Common myeloid progenitor, CD34-positive (primary cell): Measurements from ENCODE around the gene OR4C6.

Source experiments
- CTCF ChIA-PET: fragments of 350-600 bp; sonication (Branson Sonifier 250); formaldehyde crosslinking; loops from one replicate; lab custom pipeline; 2021; ENCODE audit warnings: antibody characterized with exemption; lab: Charles Lee
- POLR2A ChIA-PET: fragments of 350-600 bp; sonication (Branson Sonifier 250); formaldehyde crosslinking; loops from one replicate; lab custom pipeline; 2021; ENCODE audit warnings: antibody characterized with exemption; lab: Charles Lee
- DNase-seq, 3 donors: peaks; one replicate each; pipeline versions ENCODE4 v3.0.0 to v3.0.0-alpha.2; 2013
- H3K27ac ChIP-seq, 2 experiments: 1 replicate in 1 of 2; 2 replicates in 1 of 2; pipeline ENCODE4 v1.7.0; 2013; ENCODE audit warnings: inconsistent platforms in 2 of 2, low read length in 2 of 2, mild to moderate bottlenecking in 2 of 2, low read depth in 1 of 2, moderate library complexity in 1 of 2; ENCODE audit not compliant: severe bottlenecking in 2 of 2, insufficient read depth in 1 of 2, poor library complexity in 1 of 2
- H3K27me3 ChIP-seq, 5 experiments: replicated peaks in 2 of 5; 1 replicate in 3 of 5; 2 replicates in 2 of 5; pipeline versions ENCODE4 v1.6.1 to v1.7.0; 2013; ENCODE audit warnings: low read length in 4 of 5, mild to moderate bottlenecking in 2 of 5, moderate library complexity in 2 of 5, inconsistent platforms in 1 of 5; ENCODE audit not compliant: insufficient read depth in 5 of 5, control insufficient read depth in 4 of 5
- H3K36me3 ChIP-seq, 4 experiments: 1 replicate in 2 of 4; 2 replicates in 2 of 4; pipeline versions ENCODE4 v1.6.1 to v1.7.0; 2013; ENCODE audit warnings: low read length in 3 of 4, control low read depth in 1 of 4, mild to moderate bottlenecking in 1 of 4; ENCODE audit not compliant: control insufficient read depth in 4 of 4, insufficient read depth in 4 of 4
- H3K4me1 ChIP-seq, 4 experiments: 1 replicate in 3 of 4; 2 replicates in 1 of 4; pipeline versions ENCODE4 v1.6.1 to v1.7.1; 2013; ENCODE audit warnings: low read length in 3 of 4, mild to moderate bottlenecking in 3 of 4, control low read depth in 1 of 4, inconsistent platforms in 1 of 4, moderate library complexity in 1 of 4; ENCODE audit not compliant: control insufficient read depth in 4 of 4, insufficient read depth in 4 of 4; ENCODE audit errors: control extremely low read depth in 1 of 4
- H3K4me3 ChIP-seq, 7 experiments: 1 replicate in 4 of 7; 2 replicates in 3 of 7; pipeline versions ENCODE4 v1.5.1 to v1.7.0; 2013; ENCODE audit warnings: mild to moderate bottlenecking in 7 of 7, low read length in 6 of 7, moderate library complexity in 6 of 7, inconsistent platforms in 2 of 7, low read depth in 2 of 7, control low read depth in 1 of 7; ENCODE audit not compliant: insufficient read depth in 4 of 7, control insufficient read depth in 1 of 7; ENCODE audit errors: extremely low read depth in 1 of 7
- H3K9me3 ChIP-seq, 5 experiments: 1 replicate in 4 of 5; 2 replicates in 1 of 5; pipeline versions ENCODE4 v1.6.1 to v1.7.1; 2013; ENCODE audit warnings: low read length in 4 of 5, mild to moderate bottlenecking in 2 of 5, inconsistent platforms in 1 of 5, low read depth in 1 of 5, moderate library complexity in 1 of 5; ENCODE audit not compliant: control insufficient read depth in 4 of 5, insufficient read depth in 2 of 5; ENCODE audit errors: control extremely low read depth in 1 of 5
- WGBS: methylation state at CpG from one replicate; pipeline ENCODE4 v1.1.5; 2013; ENCODE audit not compliant: insufficient coverage; 5-methylcytosine and 5-hydroxymethylcytosine counted together

OR4C6 gene

DNA sequence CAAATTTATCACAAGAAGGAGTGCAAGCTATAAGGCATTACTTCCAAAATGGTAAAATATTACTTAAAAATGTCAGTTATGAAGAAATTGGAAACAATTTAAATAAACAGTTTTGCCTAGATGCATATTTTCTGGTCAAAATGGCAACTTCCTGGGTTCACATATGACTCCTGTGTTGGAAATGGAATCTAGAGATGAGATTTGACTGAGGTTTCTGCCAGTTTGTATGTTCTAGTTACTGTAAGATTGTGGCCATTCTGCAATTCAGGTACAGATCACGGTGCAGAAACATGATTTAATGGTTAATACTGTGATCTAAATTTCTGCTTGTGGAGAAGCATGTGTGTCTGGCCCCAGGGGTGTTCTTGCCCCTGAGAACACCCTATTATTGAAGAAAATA is 3.4 kb upstream of the OR4C6 start:
- CTCF ChIA-PET, result no interaction called here
- H3K9me3 ChIP-seq, result no peaks in the 10 kb centered on the region
- H3K27ac ChIP-seq, result no peak overlapping the region
- POLR2A ChIA-PET, result no interaction called here
- no peaks in the 10 kb centered on the region for H3K4me1 ChIP-seq
- no CpG with 5 or more reads among the region's 1 CpG for WGBS
- H3K4me3 ChIP-seq, result no peak overlapping the region
- H3K27me3 ChIP-seq, result no peaks in the 10 kb centered on the region
- no peaks in the 10 kb centered on the region for H3K36me3 ChIP-seq
- DNase-seq, result no peak

DNA sequence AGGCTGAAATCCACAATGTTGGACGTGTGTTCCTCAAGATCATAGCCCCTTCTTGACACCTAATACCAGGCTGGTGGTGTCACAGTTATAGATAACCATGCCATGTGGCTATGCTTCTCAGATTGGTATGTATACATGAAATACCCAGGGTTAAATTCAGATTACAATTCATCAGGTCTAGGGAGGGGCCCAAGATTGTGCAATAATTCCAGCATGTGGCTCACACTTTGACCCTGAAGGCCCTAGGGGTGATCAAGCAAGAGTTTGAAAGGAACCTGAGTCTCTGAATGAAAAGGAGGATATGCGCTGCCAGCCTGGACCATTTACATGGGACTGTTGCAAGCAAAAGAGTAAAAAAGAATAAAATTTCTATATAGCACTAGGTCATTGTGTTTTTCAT is 7.4 kb downstream of the OR4C6 start:
- Histone ChIP-seq H3K4me3 (no peak overlapping the region), H3K27ac (no peak overlapping the region), H3K36me3 (no peaks in the 10 kb centered on the region), H3K4me1 (no peaks in the 10 kb centered on the region), H3K27me3 (no peaks in the 10 kb centered on the region), H3K9me3 (no peaks in the 10 kb centered on the region)
- no CpG with 5 or more reads among the region's 2 CpGs for WGBS
- CTCF ChIA-PET, result no interaction called here
- POLR2A ChIA-PET, result no interaction called here
- DNase-seq, result no peak

DNA sequence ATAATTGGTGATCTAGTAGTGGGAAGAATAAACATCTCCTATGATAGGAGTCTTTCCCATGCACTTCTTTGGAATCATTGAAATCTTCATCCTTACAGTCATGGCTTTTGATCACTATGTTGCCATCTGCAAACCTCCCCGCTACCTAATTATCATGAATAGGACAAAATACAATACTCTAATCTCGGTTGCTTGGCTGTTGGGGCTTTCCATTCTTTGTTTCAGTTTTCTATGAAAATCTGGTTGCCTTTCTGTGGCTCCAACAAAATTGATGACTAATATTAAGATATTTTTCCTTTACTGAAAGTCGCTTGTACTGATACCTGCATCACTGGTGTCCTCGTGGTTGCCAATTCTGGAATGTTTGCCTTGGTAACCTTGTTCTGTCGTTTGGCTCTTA is 11.9 kb downstream of the OR4C6 start:
- H3K4me1 ChIP-seq, result no peaks in the 10 kb centered on the region
- H3K27me3 ChIP-seq, result no peaks in the 10 kb centered on the region
- ChIA-PET POLR2A (no interaction called here), CTCF (no interaction called here)
- no peaks in the 10 kb centered on the region for H3K36me3 ChIP-seq
- no peak overlapping the region for H3K4me3 ChIP-seq
- WGBS, result no CpG with 5 or more reads among the region's 5 CpGs
- H3K9me3 ChIP-seq, result no peaks in the 10 kb centered on the region
- no peak overlapping the region for H3K27ac ChIP-seq
- no peak for DNase-seq

DNA sequence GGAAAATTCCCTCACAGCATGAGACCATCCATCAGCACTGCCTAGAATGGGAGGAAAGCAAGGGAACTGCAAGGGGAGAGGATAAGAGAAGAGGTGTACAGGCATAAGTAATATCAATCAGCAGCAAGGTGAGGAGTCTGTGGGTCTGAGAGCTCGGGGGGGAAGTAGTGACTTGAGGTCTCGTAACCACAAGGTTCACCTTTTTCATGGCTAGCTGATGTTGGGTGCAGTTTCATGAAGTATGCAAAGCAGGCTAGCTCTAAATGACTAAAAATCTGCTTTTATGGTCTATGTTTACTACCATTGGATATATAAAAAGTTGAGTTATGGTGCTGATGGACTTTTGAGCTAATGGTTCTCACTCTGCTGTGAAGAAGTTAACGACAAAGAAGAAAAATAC is 35.8 kb downstream of the OR4C6 start:
- Histone ChIP-seq H3K9me3 (peaks cover 0 to 14% (median 6%) of the 10 kb centered on the region in 5 experiments), H3K27ac (no peak overlapping the region), H3K36me3 (no peaks in the 10 kb centered on the region), H3K27me3 (no peaks in the 10 kb centered on the region), H3K4me1 (no peaks in the 10 kb centered on the region), H3K4me3 (no peak overlapping the region)
- ChIA-PET POLR2A (no interaction called here), CTCF (no interaction called here)
- DNase-seq, result no peak
- WGBS, result 75% methylated on average over 2 of the region's 3 CpGs

DNA sequence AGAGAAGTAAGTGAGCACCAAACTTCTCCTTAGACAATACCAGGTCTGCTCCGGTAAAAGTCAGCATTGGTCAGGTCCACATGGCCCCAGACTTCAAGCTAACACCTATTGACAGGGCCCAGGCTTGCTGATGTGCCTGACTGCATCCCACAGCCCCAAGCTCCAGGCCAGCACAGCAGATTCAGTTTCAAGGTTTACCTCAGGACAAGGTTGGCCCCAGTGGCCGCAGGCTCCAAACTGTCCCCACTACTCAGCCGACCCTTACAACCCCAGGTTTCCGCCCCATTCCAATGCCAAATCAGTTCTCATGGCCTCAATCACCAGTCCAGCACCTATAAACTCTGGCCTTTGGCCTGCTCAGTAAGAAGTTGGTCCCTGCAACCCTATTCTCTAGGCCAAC is 39.4 kb downstream of the OR4C6 start:
- DNase-seq, result no peak
- WGBS, result 83% methylated on average over 4 of the region's 4 CpGs
- H3K4me3 ChIP-seq, result no peak overlapping the region
- ChIA-PET POLR2A (no interaction called here), CTCF (no interaction called here)
- no peaks in the 10 kb centered on the region for H3K4me1 ChIP-seq
- no peaks in the 10 kb centered on the region for H3K27me3 ChIP-seq
- H3K27ac ChIP-seq, result no peak overlapping the region
- no peaks in the 10 kb centered on the region for H3K36me3 ChIP-seq
- peaks cover 0 to 11% (median 6%) of the 10 kb centered on the region in 5 experiments for H3K9me3 ChIP-seq

DNA sequence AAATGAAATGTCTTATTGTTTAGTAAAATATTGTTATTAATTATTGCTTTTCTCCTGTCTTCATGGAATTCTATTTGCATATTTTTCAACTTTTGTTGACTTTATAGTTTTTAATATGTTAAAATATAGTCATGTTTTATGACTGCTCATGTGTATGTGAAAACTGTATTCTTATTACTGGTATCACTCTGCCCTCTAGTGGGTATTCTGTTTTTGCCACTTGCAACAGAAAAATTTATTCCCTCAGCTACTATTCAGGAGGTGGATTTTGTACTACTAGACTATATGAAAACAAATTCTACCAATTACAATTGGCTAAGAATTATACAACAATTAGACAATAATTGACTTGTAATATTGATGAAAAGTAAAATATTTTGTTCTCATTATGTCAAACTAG is 45.0 kb downstream of the OR4C6 start:
- DNase-seq, result peak; percentile 3 to 17 (median 7)

DNA sequence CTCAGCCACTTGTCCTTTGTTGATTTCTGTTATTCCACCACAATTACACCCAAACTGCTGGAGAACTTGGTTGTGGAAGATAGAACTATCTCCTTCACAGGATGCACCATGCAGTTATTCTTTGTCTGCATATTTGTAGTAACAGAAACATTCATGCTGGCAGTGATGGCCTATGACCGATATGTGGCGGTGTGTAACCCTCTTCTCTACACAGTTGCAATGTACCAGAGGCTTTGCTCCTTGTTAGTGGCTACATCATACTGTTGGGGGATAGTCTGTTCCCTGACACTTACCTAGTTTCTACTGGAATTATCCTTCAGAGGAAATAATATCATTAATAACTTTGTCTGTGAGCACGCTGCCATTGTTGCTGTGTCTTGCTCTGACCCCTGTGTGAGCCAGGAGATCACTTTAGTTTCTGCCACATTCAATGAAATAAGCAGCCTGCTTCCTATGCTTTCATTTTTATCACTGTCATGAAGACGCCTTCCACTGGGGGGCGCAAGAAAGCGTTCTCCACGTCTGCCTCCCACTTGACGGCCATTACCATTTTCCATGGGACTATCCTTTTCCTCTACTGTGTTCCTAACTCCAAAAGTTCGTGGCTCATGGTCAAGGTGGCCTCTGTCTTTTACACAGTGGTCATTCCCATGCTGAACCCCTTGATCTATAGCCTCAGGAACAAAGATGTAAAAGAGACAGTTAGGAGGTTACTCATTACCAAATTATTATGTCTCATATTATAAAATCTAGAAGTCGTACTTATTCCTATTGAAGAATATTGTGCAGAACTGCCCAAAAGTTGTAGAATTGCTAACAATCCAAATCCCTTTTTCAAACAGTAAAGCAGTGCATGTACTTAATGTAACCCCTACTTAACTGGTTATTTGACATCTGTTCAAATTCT is 53.2 kb downstream of the OR4C6 start:
- no peaks in the 10 kb centered on the region for H3K36me3 ChIP-seq
- H3K27me3 ChIP-seq, result no peaks in the 10 kb centered on the region
- POLR2A ChIA-PET, result no interaction called here
- CTCF ChIA-PET, result no interaction called here
- DNase-seq, result no peak
- 22% methylated on average over 8 of the region's 10 CpGs for WGBS
- no peak overlapping the region for H3K27ac ChIP-seq
- H3K9me3 ChIP-seq, result no peaks in the 10 kb centered on the region
- H3K4me1 ChIP-seq, result no peaks in the 10 kb centered on the region
- H3K4me3 ChIP-seq, result no peak overlapping the region

More for the DNA sequence above, 45.0 kb downstream of the OR4C6 start:
- Histone ChIP-seq H3K9me3 (peaks cover 0 to 6% (median 5%) of the 10 kb centered on the region in 5 experiments), H3K27ac (no peak overlapping the region), H3K36me3 (no peaks in the 10 kb centered on the region), H3K4me1 (no peaks in the 10 kb centered on the region), H3K27me3 (no peaks in the 10 kb centered on the region), H3K4me3 (no peak overlapping the region)
- CTCF ChIA-PET, result interaction anchor here (0.7 kb wide), 1 partner anchor 29 kb away, joined by 3 read pairs; no protein-coding TSS in a partner anchor
- POLR2A ChIA-PET, result no interaction called here
